Thymus (tissue), 11 donors: ENCODE results near the gene CHRNG. TPM values are rescaled to one million over a fixed set of nuclear protein-coding genes. Genes with fewer than 3 reads are reported as not detected.

Experiments used
- DNase-seq, 9 donors: peaks; one replicate each; pipeline ENCODE4 v3.0.0-alpha.2; 2013; ENCODE audit warnings: low spot score in 9 of 9, low read depth in 6 of 9, missing footprints in 1 of 9
- H3K27ac ChIP-seq, 2 donors: one replicate each; pipeline ENCODE4 v1.5.1; 2013; ENCODE audit warnings: control low read depth in 1 of 2, low read depth in 1 of 2, low read length in 1 of 2, mild to moderate bottlenecking in 1 of 2, moderate library complexity in 1 of 2
- H3K27me3 ChIP-seq, 2 donors: one replicate each; pipeline ENCODE4 v1.5.1; 2013; ENCODE audit warnings: low read length in 1 of 2; ENCODE audit not compliant: control insufficient read depth in 2 of 2, insufficient read depth in 1 of 2
- H3K36me3 ChIP-seq, 2 donors: one replicate each; pipeline ENCODE4 v1.5.1; 2013; ENCODE audit warnings: low read length in 1 of 2, mild to moderate bottlenecking in 1 of 2, moderate library complexity in 1 of 2; ENCODE audit not compliant: control insufficient read depth in 2 of 2, insufficient read depth in 2 of 2
- H3K4me1 ChIP-seq, 2 donors: one replicate each; pipeline ENCODE4 v1.5.1; 2013; ENCODE audit warnings: low read length in 2 of 2; ENCODE audit not compliant: control insufficient read depth in 2 of 2, insufficient read depth in 2 of 2
- H3K4me3 ChIP-seq, 2 donors: one replicate each; pipeline ENCODE4 v1.5.1; 2013; ENCODE audit warnings: low read length in 2 of 2, control low read depth in 1 of 2, mild to moderate bottlenecking in 1 of 2
- H3K9me3 ChIP-seq, 2 donors: one replicate each; pipeline ENCODE4 v1.5.1; 2013; ENCODE audit warnings: low read length in 1 of 2, mild to moderate bottlenecking in 1 of 2; ENCODE audit not compliant: control insufficient read depth in 2 of 2, insufficient read depth in 1 of 2
- WGBS: extraction: QIAGEN DNeasy Blood & Tissue Kit; methylation state at CpG from one replicate; pipeline ENCODE4 v1.1.7; 2013; 5-methylcytosine and 5-hydroxymethylcytosine counted together
- polyA plus RNA-seq: library from polyadenylated mRNA; stranded (reverse); fragments of 200-250 nt; gene quantifications from one replicate; pipeline ENCODE4 v1.2.3, GENCODE V29; 2013
- total RNA-seq: library from RNA; stranded (reverse); fragments of 120-200 nt; gene quantifications from one replicate; pipeline ENCODE4 v1.2.4, GENCODE V29; 2013
- donor health status: healthy.

CHRNG gene
- total and polyA plus RNA-seq, 2 donors: 0.48 to 0.57 TPM

DNA sequence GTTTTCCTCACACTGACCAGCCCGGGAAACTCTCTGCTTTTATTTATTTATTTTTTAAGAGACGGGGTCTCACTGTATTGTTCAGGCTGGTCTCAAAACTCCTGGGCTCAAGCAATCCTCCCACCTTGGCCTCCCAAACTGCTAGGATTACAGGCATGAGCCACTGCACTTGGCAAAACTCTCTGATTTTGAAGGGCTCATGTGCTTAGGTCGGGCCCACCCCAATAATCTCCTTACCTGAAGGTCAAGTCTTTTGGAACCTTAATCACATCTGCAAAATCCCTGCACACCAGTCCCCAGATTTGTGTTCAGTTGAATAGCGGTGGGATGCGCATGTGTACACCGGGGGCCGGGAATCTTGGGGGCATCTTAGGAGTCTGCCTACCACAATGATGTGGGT, 44.2 kb upstream of the CHRNG start:
- H3K27me3 ChIP-seq: peaks cover 3 to 73% of the 10 kb centered on the region in 2 donors
- H3K27ac ChIP-seq: no peak overlapping the region
- no peaks in the 10 kb centered on the region for H3K4me1 ChIP-seq
- H3K36me3 ChIP-seq: no peaks in the 10 kb centered on the region
- no peak for DNase-seq
- no peak overlapping the region for H3K4me3 ChIP-seq
- WGBS: 95% methylated on average over 7 of the region's 7 CpGs
- H3K9me3 ChIP-seq: no peaks in the 10 kb centered on the region

DNA sequence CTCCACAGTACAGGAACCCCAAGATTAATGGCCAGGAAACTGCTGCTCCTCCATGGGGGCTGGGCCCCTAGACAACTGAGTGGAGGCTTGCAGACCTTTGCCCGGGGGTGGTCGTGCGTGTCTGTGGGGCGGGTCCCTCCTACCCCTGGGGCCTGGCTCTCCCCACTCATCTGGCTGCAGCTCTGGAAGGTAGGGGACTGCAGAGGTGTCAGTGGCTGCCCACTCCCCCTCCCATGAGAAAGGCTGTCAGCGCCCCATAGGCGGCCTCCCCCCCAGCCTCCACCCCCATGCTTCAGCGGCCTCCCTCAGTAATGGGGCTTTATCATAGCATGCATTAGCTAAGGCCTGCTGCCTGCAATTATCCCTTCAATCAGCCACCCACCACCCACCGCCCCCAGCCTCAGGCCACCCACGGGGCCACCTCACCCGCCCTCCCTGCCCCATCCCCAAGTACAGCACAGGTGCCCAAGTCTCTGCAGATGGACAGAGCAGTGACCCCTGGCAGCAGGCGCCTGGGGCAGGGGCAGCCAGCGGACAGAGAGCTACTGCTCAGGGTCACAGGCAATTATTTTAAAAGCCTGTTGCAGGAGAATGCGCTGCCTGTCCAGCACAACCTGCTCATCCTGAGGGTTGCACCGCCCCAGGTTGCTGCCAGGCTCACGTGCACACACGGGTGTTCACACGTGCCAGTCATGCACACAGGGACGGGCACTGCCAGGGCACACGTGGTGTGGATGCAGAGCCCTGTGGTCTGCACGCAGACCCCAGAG, 42.8 kb upstream of the CHRNG start:
- Histone ChIP-seq H3K4me3 (no peak overlapping the region), H3K9me3 (no peaks in the 10 kb centered on the region), H3K36me3 (no peaks in the 10 kb centered on the region), H3K27me3 (peaks cover 7 to 75% of the 10 kb centered on the region in 2 donors), H3K4me1 (no peaks in the 10 kb centered on the region), H3K27ac (no peak overlapping the region)
- no peak for DNase-seq
- 87% methylated on average over 20 of the region's 20 CpGs for WGBS

DNA sequence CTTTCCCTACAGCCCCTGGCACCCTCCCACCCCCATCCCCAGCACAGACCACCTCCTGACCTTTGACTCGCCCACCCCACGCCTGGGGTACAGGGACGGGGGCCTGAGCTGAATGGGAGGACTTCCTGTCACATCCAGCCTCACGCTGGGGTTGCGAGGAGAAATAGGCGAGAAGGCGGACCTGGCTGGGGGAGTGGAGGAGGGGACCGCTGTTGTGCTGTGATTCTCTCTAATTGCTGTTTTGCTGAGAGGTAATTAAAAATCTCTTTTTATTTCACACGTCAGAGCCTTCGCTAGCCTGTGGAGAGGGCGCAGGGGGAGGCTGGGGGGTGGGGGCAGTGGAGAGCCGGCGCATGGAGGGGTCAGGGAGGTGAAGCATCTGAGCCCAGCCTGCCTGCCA, 42.1 kb upstream of the CHRNG start:
- H3K9me3 ChIP-seq: no peaks in the 10 kb centered on the region
- H3K4me1 ChIP-seq: peaks cover 0 to under 1% of the 10 kb centered on the region in 2 donors
- 93% methylated on average over 13 of the region's 13 CpGs for WGBS
- no peak overlapping the region for H3K4me3 ChIP-seq
- H3K27ac ChIP-seq: no peak overlapping the region
- no peak for DNase-seq
- peaks cover 14 to 81% of the 10 kb centered on the region in 2 donors for H3K27me3 ChIP-seq
- H3K36me3 ChIP-seq: no peaks in the 10 kb centered on the region

DNA sequence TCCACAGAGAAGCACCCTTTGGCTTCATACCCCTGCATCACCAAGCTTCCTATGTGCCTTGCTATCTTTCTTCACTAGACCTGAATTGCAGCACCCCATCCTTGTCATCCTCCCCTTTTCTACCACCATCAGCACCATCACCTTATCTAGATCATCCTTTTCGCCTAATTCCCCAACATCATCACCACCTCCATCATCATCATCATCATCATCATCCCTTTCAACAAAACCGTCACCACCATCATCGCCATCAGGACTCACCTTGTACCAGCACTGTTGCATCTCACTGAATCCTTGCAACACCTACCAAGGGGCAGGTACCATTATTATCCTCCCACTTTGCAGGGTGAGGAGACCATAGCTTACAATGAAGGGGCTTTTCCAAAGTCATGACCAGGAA, 41.0 kb upstream of the CHRNG start:
- Histone ChIP-seq H3K36me3 (no peaks in the 10 kb centered on the region), H3K27ac (no peak overlapping the region), H3K4me1 (peaks cover 0 to 4% of the 10 kb centered on the region in 2 donors), H3K4me3 (no peak overlapping the region), H3K9me3 (no peaks in the 10 kb centered on the region), H3K27me3 (peaks cover 23 to 82% of the 10 kb centered on the region in 2 donors)
- DNase-seq: no peak
- WGBS: 98% methylated on average over 3 of the region's 3 CpGs

DNA sequence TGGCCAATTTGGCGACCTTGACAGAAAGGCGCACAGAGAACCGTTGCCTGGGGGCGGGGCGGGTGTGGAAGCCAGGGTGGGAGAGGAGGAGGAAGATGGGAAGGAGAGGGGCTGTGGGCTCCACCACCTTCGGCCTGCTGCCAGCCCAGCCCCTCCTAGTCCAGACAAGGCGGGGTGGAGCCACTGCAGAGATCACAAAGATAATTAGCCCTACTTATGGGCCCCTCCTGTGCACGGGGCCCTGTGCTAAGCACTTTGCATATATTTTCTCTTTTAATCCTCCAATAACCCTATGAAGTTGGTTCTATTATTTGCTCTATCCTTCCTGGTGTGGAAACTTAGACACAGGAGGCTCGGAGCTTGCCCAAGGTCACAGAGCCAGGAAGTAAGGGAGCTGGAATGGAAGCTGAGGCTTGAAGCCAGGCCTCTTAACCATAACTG, 38.1 kb upstream of the CHRNG start:
- Histone ChIP-seq H3K4me3 (no peak overlapping the region), H3K27me3 (peaks cover 44 to 92% of the 10 kb centered on the region in 2 donors), H3K27ac (no peak overlapping the region), H3K36me3 (no peaks in the 10 kb centered on the region), H3K4me1 (peaks cover 0 to 4% of the 10 kb centered on the region in 2 donors), H3K9me3 (no peaks in the 10 kb centered on the region)
- no peak for DNase-seq
- 92% methylated on average over 9 of the region's 9 CpGs for WGBS

DNA sequence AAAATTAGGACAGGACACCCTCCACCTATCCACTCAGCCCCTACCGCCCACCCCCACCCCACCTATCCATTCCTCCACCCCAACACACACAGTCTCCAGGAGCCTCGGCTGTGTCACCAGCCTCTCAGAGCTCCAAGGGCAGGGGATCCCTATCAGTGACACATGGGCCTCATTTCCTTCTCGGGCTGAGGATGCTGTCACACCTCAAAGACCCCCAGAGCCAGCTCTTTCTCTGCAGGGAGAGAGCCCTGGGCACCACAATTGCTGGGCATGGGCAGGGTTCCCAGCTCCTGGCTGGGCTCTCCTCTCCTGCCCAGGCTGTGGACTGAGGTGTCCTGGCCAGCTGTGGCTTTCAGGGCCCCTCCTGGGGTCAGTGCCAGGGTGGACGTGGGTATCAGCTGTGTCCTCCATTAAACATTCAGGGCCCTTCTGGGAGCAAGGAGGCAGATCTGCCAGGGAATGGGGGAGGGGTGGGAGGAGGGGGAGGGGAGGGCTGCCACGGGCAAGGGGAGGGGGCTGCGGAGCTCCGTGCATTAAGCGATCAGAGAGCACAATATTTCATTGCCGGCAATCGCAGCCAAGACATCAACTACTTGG, 37.6 kb upstream of the CHRNG start:
- H3K4me3 ChIP-seq: no peak overlapping the region
- 59% methylated on average over 10 of the region's 10 CpGs for WGBS
- no peaks in the 10 kb centered on the region for H3K9me3 ChIP-seq
- no peaks in the 10 kb centered on the region for H3K36me3 ChIP-seq
- peaks cover 0 to 4% of the 10 kb centered on the region in 2 donors for H3K4me1 ChIP-seq
- H3K27ac ChIP-seq: no peak overlapping the region
- no peak for DNase-seq
- peaks cover 48 to 94% of the 10 kb centered on the region in 2 donors for H3K27me3 ChIP-seq

DNA sequence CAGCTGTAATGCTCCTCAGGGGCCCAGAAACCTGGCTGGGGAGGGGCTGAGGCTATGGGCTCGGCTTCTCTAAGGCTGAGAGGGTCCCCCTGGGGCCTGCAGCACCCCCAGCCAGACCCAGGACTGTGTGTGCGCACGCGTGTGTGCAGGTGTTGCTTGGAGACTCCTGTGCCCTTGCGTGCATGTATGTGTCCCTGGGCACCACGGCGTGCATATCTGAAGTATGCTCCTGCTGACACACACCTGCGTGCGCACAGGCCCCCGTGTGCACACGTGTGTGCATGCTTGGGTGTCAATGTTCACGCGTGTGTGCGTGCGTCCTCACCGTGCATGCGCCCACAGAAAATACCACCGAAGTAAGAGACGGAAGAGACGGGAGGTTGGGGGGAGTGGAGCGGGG, 37.0 kb upstream of the CHRNG start:
- H3K9me3 ChIP-seq: no peaks in the 10 kb centered on the region
- H3K27ac ChIP-seq: no peak overlapping the region
- peaks cover 0 to 4% of the 10 kb centered on the region in 2 donors for H3K4me1 ChIP-seq
- DNase-seq: no peak
- H3K27me3 ChIP-seq: peaks cover 48 to 94% of the 10 kb centered on the region in 2 donors
- H3K36me3 ChIP-seq: no peaks in the 10 kb centered on the region
- H3K4me3 ChIP-seq: peak overlapping the region in 1 of 2 donors; percentile 15
- WGBS: 11% methylated on average over 20 of the region's 21 CpGs

DNA sequence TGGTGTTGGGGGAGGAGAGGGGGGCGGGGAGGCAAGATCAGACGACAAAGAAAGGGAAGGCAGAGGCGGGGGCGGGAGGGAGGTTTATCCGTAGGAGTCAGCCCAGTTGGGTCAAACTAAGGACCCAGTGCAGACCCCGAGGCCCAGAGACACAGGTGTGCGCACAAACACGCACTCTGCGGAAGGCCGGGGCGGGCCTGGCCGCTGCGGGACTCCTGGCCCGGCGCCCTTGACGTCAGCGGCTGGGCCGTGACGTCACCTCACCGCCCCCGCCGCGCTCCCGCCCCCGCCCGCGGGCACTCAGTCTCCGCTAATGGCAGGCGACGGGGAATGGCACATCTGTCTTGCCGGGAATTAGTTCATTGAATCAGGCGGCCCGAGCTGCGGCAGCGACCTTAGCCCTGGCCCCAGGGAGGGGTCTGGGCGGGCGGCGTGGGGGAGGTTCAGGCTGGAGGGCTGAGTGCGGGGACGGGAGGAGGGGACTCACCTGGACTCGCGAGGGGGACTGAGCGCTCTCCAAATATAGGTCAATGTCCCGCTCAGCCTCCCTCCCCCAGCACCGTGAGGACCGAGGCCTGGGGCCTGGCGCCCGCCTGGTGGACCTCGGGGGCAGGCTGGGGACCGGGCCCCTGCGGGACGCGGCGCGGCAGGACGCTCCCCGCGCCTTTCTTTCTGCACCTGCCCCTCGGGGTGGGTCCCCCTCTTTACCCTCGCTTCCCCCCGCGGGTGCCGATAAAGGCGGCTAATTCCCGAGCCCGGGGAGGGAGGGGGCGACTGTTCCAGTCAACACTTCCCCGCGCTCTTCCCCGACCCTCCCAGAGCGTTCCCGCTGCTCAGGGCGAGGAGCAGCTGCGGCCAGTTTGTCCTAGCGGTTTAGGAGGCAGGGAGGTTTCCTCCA, 36.3 kb upstream of the CHRNG start:
- DNase-seq: no peak
- 2% methylated on average over 75 of the region's 75 CpGs for WGBS
- no peaks in the 10 kb centered on the region for H3K9me3 ChIP-seq
- peak overlapping the region in 1 of 2 donors; percentile 35 for H3K4me3 ChIP-seq
- H3K27me3 ChIP-seq: peaks cover 48 to 94% of the 10 kb centered on the region in 2 donors
- peaks cover 0 to 4% of the 10 kb centered on the region in 2 donors for H3K4me1 ChIP-seq
- H3K36me3 ChIP-seq: no peaks in the 10 kb centered on the region
- no peak overlapping the region for H3K27ac ChIP-seq
